Mesendoderm (in vitro differentiated cells): ENCODE measurements around the gene MMP14.

Experiments used
- DNase-seq: peaks from one replicate; pipeline ENCODE4 v3.0.0; 2013
- H2AK5ac ChIP-seq: 2 replicates; pipeline ENCODE4 v1.6.1; 2013; ENCODE audit warnings: low read length, inconsistent platforms
- H2BK120ac ChIP-seq: 2 replicates; pipeline ENCODE4 v1.6.1; 2013; ENCODE audit warnings: low read depth, mild to moderate bottlenecking, low read length, moderate library complexity, mixed read lengths
- H2BK15ac ChIP-seq: replicated peaks from 2 replicates; pipeline ENCODE4 v1.6.1; 2013; ENCODE audit warnings: low read depth, mild to moderate bottlenecking, moderate library complexity
- H2BK5ac ChIP-seq: 2 replicates; pipeline ENCODE4 v1.6.1; 2013; ENCODE audit warnings: low read length, inconsistent platforms
- H3K18ac ChIP-seq: 2 replicates; pipeline ENCODE4 v1.6.1; 2013; ENCODE audit warnings: mild to moderate bottlenecking, low read length, mixed read lengths
- H3K23ac ChIP-seq: one replicate; pipeline ENCODE4 v1.6.1; 2013; ENCODE audit warnings: low read length
- H3K27ac ChIP-seq: 2 replicates; pipeline ENCODE4 v1.5.1; 2013; ENCODE audit warnings: low read depth, mild to moderate bottlenecking, inconsistent platforms, low read length, moderate library complexity
- H3K27me3 ChIP-seq: 2 replicates; pipeline ENCODE4 v1.6.1; 2013; ENCODE audit warnings: low read length, control low read depth, mild to moderate bottlenecking, inconsistent platforms; ENCODE audit not compliant: insufficient read depth, poor library complexity
- H3K36me3 ChIP-seq: 2 replicates; pipeline ENCODE4 v1.6.1; 2013; ENCODE audit warnings: low read length, inconsistent platforms; ENCODE audit not compliant: control insufficient read depth, insufficient read depth
- H3K4ac ChIP-seq: one replicate; pipeline ENCODE4 v1.6.1; 2013; ENCODE audit warnings: low read depth, mild to moderate bottlenecking, low read length, moderate library complexity
- H3K4me1 ChIP-seq: 2 replicates; pipeline ENCODE4 v1.6.1; 2013; ENCODE audit warnings: low read depth, low read length, inconsistent platforms; ENCODE audit not compliant: control insufficient read depth
- H3K4me2 ChIP-seq: 2 replicates; pipeline ENCODE4 v1.6.1; 2013; ENCODE audit warnings: low read length
- H3K4me3 ChIP-seq: 2 replicates; pipeline ENCODE4 v1.5.1; 2013; ENCODE audit warnings: mild to moderate bottlenecking, low read length
- H3K56ac ChIP-seq: one replicate; pipeline ENCODE4 v1.6.1; 2013; ENCODE audit warnings: low read length
- H3K79me1 ChIP-seq: 2 replicates; pipeline ENCODE4 v1.6.1; 2013; ENCODE audit warnings: low read length, inconsistent platforms
- H3K79me2 ChIP-seq: 2 replicates; pipeline ENCODE4 v1.6.1; 2013; ENCODE audit warnings: mild to moderate bottlenecking, low read length; ENCODE audit not compliant: control insufficient read depth, insufficient read depth
- H3K9ac ChIP-seq: 2 replicates; pipeline ENCODE4 v1.6.1; 2013; ENCODE audit warnings: low read length, inconsistent platforms
- H4K5ac ChIP-seq: one replicate; pipeline ENCODE4 v1.6.1; 2013; ENCODE audit warnings: low read length
- H4K8ac ChIP-seq: one replicate; pipeline ENCODE4 v1.6.1; 2013; ENCODE audit warnings: low read depth, mild to moderate bottlenecking, control low read depth, low read length, moderate library complexity
- WGBS: extraction: QIAGEN DNeasy Blood & Tissue Kit; methylation state at CpG from one replicate; pipeline ENCODE4 v1.1.7; 2013; ENCODE audit warnings: low lambda C conversion rate, missing lambda C conversion rate; ENCODE audit not compliant: insufficient coverage; ENCODE audit errors: extremely low coverage; 5-methylcytosine and 5-hydroxymethylcytosine counted together

The MMP14 gene

DNA sequence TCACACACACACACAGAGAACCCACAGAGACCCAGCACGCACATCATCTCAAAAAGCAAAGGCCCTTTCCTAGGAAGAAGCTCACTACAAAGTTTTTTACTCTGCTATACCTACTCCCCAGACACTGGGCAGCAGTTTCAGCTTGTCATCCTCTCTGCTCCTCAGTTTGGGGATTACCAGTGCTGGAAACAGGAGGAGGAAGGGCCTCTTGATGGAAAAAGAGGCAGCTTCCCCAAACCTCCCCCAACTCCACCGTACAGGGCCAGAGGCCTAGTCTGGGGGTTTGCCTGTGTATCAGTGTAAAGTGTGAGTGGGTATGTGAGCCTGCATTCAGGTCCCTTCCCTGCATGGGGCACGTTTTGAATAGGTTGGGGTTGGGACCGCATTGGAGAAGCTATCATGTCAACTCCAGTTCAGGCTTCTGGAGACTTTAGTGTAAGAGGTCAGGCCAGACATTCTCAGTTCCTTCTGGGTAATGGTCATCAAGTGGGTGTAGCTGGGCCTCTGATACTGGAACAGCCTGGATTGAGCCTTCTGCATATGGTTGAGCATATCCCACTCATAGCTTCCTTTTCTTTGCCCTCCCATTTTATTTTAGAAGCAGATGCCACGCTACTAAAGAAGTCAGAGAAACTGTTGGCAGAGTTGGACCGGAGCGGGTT, 47.8 kb downstream of the MMP14 start:
- Histone ChIP-seq H3K27ac (no peak overlapping the region), H3K36me3 (no peaks in the 10 kb centered on the region), H3K27me3 (no peaks in the 10 kb centered on the region), H2AK5ac (no peak overlapping the region), H3K79me2 (no peaks in the 10 kb centered on the region), H2BK5ac (no peak overlapping the region), H3K56ac (no peak overlapping the region), H3K18ac (no peak overlapping the region), H3K79me1 (no peaks in the 10 kb centered on the region), H3K4me2 (no peak overlapping the region), H4K5ac (no peak overlapping the region), H3K4ac (no peak overlapping the region), H3K4me3 (no peak overlapping the region), H4K8ac (no peak overlapping the region), H3K9ac (no peak overlapping the region), H2BK120ac (no peak overlapping the region), H3K4me1 (peaks cover 15% of the 10 kb centered on the region), H3K23ac (no peak overlapping the region), H2BK15ac (no peak overlapping the region)
- DNase-seq = no peak
- WGBS = no CpG with 5 or more reads among the region's 7 CpGs

DNA sequence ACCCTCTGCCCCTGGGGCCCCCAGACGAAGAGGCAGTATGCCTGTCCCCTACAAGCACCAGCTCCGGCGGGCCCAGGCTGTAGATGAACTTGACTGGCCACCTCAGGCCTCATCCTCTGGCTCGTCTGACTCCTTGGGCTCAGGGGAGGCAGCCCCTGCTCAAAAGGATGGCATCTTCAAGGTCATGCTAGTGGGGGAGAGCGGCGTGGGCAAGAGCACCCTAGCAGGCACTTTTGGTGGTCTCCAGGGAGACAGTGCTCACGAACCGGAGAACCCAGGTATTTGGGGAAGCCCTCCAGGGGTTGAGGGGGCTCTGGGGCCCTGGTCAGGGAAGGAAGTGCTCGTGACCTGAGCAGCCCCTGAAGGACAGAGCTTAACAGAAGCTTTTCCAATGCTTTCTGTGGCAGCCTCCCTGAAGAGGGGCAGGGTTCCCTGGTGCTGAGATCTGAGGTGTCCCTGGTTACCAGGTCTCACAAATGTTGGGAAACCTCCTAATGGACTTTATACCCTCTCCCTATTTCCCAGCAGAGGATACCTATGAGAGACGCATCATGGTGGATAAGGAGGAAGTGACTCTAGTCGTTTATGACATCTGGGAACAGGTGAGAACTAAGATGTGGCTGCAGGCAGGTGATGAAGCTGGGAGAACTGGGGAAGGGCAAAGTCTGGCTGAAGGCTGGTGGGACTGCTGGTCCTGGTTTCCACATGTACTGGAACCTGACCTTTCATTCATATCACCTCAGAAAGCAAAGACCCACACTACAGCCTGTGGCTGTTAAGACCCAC, 48.5 kb downstream of the MMP14 start:
- Histone ChIP-seq H2BK15ac (no peak overlapping the region), H3K23ac (no peak overlapping the region), H3K56ac (no peak overlapping the region), H2AK5ac (no peak overlapping the region), H2BK120ac (no peak overlapping the region), H3K4me2 (no peak overlapping the region), H3K4ac (no peak overlapping the region), H3K18ac (no peak overlapping the region), H3K4me1 (peaks cover 15% of the 10 kb centered on the region), H3K79me1 (no peaks in the 10 kb centered on the region), H3K4me3 (no peak overlapping the region), H3K79me2 (no peaks in the 10 kb centered on the region), H3K36me3 (no peaks in the 10 kb centered on the region), H3K27ac (no peak overlapping the region), H4K8ac (no peak overlapping the region), H3K9ac (no peak overlapping the region), H3K27me3 (no peaks in the 10 kb centered on the region), H2BK5ac (no peak overlapping the region), H4K5ac (no peak overlapping the region)
- no peak for DNase-seq
- no CpG with 5 or more reads among the region's 11 CpGs for WGBS

DNA sequence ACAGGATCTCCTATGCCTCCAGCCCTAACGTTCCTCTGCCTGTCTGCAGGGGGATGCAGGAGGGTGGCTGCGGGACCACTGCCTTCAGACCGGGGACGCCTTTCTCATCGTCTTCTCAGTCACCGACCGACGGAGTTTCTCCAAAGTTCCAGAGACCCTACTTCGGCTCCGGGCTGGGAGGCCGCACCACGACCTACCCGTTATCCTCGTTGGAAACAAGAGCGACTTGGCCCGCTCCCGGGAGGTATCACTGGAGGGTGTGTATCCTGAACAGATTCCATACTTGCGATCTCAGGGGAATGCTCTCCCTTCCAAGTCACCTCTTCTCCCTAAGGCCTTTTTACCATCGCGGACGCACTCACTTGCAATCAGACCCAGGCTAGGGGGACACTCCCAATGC, 49.6 kb downstream of the MMP14 start:
- no CpG with 5 or more reads among the region's 21 CpGs for WGBS
- Histone ChIP-seq H3K4me1 (peaks cover 15% of the 10 kb centered on the region), H3K4me3 (no peak overlapping the region)

DNA sequence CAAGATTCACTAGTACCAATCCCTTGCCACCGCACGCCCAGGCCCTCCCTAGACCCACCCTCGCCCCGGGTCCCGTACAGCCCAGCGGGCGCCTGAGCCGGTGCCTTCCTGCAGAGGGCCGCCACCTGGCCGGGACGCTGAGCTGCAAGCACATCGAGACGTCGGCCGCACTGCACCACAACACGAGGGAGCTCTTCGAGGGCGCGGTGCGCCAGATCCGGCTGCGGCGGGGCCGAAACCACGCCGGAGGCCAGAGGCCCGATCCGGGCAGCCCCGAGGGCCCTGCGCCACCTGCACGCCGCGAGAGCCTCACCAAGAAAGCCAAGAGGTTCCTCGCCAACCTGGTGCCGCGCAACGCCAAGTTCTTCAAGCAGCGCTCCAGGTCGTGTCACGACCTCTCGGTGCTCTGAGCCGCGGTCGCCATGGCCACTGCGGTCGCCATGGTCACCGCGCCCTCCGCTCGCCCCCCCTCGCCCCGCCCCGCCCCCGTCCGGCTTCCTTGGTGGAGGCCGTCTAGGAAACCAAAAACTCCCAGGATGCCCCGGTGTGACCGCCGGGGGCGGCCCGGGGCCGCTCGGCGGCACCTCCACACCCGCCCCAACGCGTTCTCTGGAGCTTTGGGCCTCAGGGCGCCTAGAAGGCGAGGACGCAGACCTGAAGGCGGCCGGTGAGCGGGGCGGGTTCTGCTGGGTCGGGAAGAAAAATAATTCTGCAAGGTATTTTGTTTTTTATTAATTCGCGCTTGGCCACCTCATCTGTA, 50.3 kb downstream of the MMP14 start:
- Histone ChIP-seq H3K56ac (peak overlapping the region; percentile 86), H3K27me3 (no peaks in the 10 kb centered on the region), H3K36me3 (no peaks in the 10 kb centered on the region), H3K79me2 (no peaks in the 10 kb centered on the region), H4K8ac (no peak overlapping the region), H3K27ac (peak overlapping the region; percentile 91), H3K4me1 (peaks cover 15% of the 10 kb centered on the region), H2BK120ac (no peak overlapping the region), H3K23ac (peak overlapping the region; percentile 10), H2BK5ac (no peak overlapping the region), H4K5ac (no peak overlapping the region), H3K4me2 (peak overlapping the region; percentile 75), H3K4me3 (peak overlapping the region; percentile 44), H3K18ac (peak overlapping the region; percentile 85), H3K9ac (peak overlapping the region; percentile 77), H3K4ac (peak overlapping the region; percentile 84), H2BK15ac (no peak overlapping the region), H3K79me1 (no peaks in the 10 kb centered on the region), H2AK5ac (no peak overlapping the region)
- no CpG with 5 or more reads among the region's 77 CpGs for WGBS
- DNase-seq = peak; percentile 94

More for the DNA sequence above, 49.6 kb downstream of the MMP14 start:
- Histone ChIP-seq H3K27me3 (no peaks in the 10 kb centered on the region), H3K56ac (peak overlapping the region; percentile 86), H3K36me3 (no peaks in the 10 kb centered on the region), H2AK5ac (peak overlapping the region; percentile 15), H4K5ac (no peak overlapping the region), H3K9ac (peak overlapping the region; percentile 65), H3K27ac (no peak overlapping the region), H3K4me2 (no peak overlapping the region), H3K79me1 (no peaks in the 10 kb centered on the region), H3K18ac (no peak overlapping the region), H2BK5ac (no peak overlapping the region), H3K23ac (no peak overlapping the region), H2BK15ac (no peak overlapping the region), H4K8ac (no peak overlapping the region), H3K4ac (no peak overlapping the region), H2BK120ac (no peak overlapping the region), H3K79me2 (no peaks in the 10 kb centered on the region)
- no peak for DNase-seq

DNA sequence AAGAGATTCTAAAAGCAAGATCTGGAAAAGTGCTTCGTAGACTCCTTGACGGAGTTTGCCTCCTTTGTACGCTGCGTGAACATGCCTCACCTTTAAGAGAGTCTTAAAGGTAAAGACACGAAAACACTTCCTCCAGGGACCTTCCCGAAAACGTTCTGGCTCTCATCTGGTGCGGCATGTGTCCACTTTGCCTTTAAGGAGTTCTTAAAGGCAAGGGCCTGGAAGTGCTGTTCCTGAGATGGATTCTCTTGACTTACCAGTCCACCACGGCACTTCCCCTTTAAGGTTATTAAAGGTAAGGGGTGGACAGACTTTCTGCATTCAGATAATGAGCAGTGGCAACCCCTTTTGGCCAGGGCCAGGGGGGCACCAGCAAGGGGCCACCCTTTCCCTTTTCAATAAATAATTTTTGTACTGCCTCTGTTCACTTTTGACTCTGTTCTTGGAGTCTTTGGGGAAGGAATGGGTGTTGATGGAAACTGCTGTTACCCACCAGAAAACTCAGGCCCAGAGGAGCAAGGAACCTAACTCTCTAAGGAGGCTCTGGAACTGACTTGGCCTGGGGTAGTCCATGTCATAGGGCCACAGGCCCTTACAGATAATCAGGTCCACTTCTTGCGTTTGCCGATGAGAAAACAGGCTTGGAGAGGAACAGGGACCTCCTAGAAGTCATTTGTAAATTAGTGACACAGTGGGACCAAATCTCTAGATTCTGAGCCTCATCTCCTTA, 51.0 kb downstream of the MMP14 start:
- Histone ChIP-seq H3K27me3 (no peaks in the 10 kb centered on the region), H4K5ac (peak overlapping the region; percentile 37), H3K23ac (no peak overlapping the region), H2AK5ac (peak overlapping the region; percentile 48), H3K79me2 (no peaks in the 10 kb centered on the region), H2BK5ac (no peak overlapping the region), H3K9ac (peak overlapping the region; percentile 77), H2BK15ac (no peak overlapping the region), H3K4me1 (peaks cover 13% of the 10 kb centered on the region), H3K4me2 (peak overlapping the region; percentile 54), H3K36me3 (no peaks in the 10 kb centered on the region), H4K8ac (no peak overlapping the region), H3K79me1 (no peaks in the 10 kb centered on the region), H3K4ac (peak overlapping the region; percentile 84), H3K18ac (peak overlapping the region; percentile 85), H3K56ac (peak overlapping the region; percentile 81), H3K4me3 (peak overlapping the region; percentile 7), H2BK120ac (no peak overlapping the region), H3K27ac (peak overlapping the region; percentile 91)
- DNase-seq = peak; percentile 98
- no CpG with 5 or more reads among the region's 11 CpGs for WGBS
